GM12878 (cell line): ENCODE measurements around the gene ADAMTS7. TPM values are rescaled to one million over a fixed set of nuclear protein-coding genes. Genes with fewer than 3 reads are reported as not detected.

Experiments used
- ATAC-seq: fragments of 200-7000 bp; cut with Tn5 transposase; 3 replicates; pipeline ENCODE4 v1.9.1; 2020; ENCODE audit warnings: mild to moderate bottlenecking, moderate library complexity
- BruUV-seq: library from RNA; stranded (reverse); fragments of 400-500 nt; replicated peaks from 2 replicates; lab custom pipeline; 2021; lab: Mats Ljungman, UMichigan
- CTCF ChIA-PET: fragments of 300-600 bp; sonication (Branson Sonifier 250); formaldehyde crosslinking; extraction: SDS; loops from one replicate; lab custom pipeline; 2021; ENCODE audit warnings: inconsistent platforms; lab: Yijun Ruan, JAX
- POLR2A ChIA-PET: fragments of 350-600 bp; formaldehyde crosslinking; extraction: SDS; loops from one replicate; lab custom pipeline; 2021; ENCODE audit warnings: inconsistent platforms; lab: Charles Lee
- RAD21 ChIA-PET: fragments of 300-600 bp; sonication (Branson Sonifier 250); formaldehyde crosslinking; loops from one replicate; lab custom pipeline; 2023; ENCODE audit warnings: antibody characterized with exemption; ENCODE audit not compliant: unreplicated experiment; lab: Charles Lee
- SMC1A ChIA-PET: fragments of 300-600 bp; sonication (Branson Sonifier 250); formaldehyde crosslinking; loops from one replicate; lab custom pipeline; 2023; ENCODE audit not compliant: unreplicated experiment, uncharacterized antibody; lab: Charles Lee
- DNase-seq: peaks from one replicate; pipeline ENCODE4 v3.0.0-alpha.2; 2011; ENCODE audit warnings: low read depth, low spot score
- FAIRE-seq: peaks from 3 replicates; lab custom pipeline; 2011; peaks lifted over from hg19 to GRCh38; lab: Jason Lieb, UNC
- H2AFZ ChIP-seq: 2 replicates; pipeline ENCODE4 v1.6.0; 2011; ENCODE audit warnings: low read depth, low read length, control low read depth; ENCODE audit not compliant: control insufficient read depth
- H3K27ac ChIP-seq: 2 replicates; pipeline ENCODE4 v1.5.1; 2011; ENCODE audit warnings: control low read depth; ENCODE audit not compliant: control insufficient read depth, insufficient read depth
- H3K27me3 ChIP-seq, 2 experiments: replicated peaks in 1 of 2; 2 replicates each; pipeline versions ENCODE4 v1.6.0 to v1.6.1; 2011; ENCODE audit warnings: low read length in 1 of 2; ENCODE audit not compliant: control insufficient read depth in 2 of 2, insufficient read depth in 2 of 2
- H3K36me3 ChIP-seq, 2 experiments: 2 replicates each; pipeline ENCODE4 v1.5.1; 2011; ENCODE audit warnings: low read length in 1 of 2; ENCODE audit not compliant: control insufficient read depth in 2 of 2, insufficient read depth in 2 of 2
- H3K4me1 ChIP-seq: 2 replicates; pipeline ENCODE4 v1.6.1; 2011; ENCODE audit warnings: mild to moderate bottlenecking, low read length, moderate library complexity, mixed read lengths; ENCODE audit not compliant: control insufficient read depth, insufficient read depth
- H3K4me2 ChIP-seq: 2 replicates; pipeline ENCODE4 v1.6.0; 2011; ENCODE audit warnings: control low read depth; ENCODE audit not compliant: control insufficient read depth, insufficient read depth
- H3K4me3 ChIP-seq: fragments of 200-600 bp; sonication (generic); 2 replicates; pipeline ENCODE4 v1.5.1; 2016
- H3K79me2 ChIP-seq: 2 replicates; pipeline ENCODE4 v1.6.0; 2011; ENCODE audit warnings: low read length; ENCODE audit not compliant: control insufficient read depth, insufficient read depth
- H3K9ac ChIP-seq: 2 replicates; pipeline ENCODE4 v1.8.0; 2011; ENCODE audit warnings: low read length, control low read depth, mixed read lengths; ENCODE audit not compliant: control insufficient read depth, insufficient read depth
- H3K9me3 ChIP-seq: replicated peaks from 3 replicates; pipeline ENCODE4 v1.5.1; 2011; ENCODE audit warnings: mild to moderate bottlenecking, low read length; ENCODE audit not compliant: control insufficient read depth, insufficient read depth
- H4K20me1 ChIP-seq: 2 replicates; pipeline ENCODE4 v1.6.0; 2011; ENCODE audit not compliant: control insufficient read depth, insufficient read depth
- CHD2 ChIP-seq: IDR thresholded peaks from 2 replicates; pipeline ENCODE4 v1.6.1; 2011; ENCODE audit warnings: low read depth, low read length, improper control_type of control experiment, borderline replicate concordance
- MTA2 ChIP-seq: fragments of 450-650 bp; IDR thresholded peaks from 2 replicates; pipeline ENCODE4 v1.6.1; 2016; ENCODE audit warnings: low read depth, mild to moderate bottlenecking, moderate library complexity
- MYB ChIP-seq: fragments of 150-350 bp; IDR thresholded peaks from 2 replicates; pipeline ENCODE4 v1.6.1; 2014; ENCODE audit warnings: mild to moderate bottlenecking, low read depth, low read length, borderline replicate concordance
- NR2C1 ChIP-seq: fragments of 450-650 bp; IDR thresholded peaks from 2 replicates; pipeline ENCODE4 v1.6.1; 2017; ENCODE audit warnings: antibody characterized with exemption, mild to moderate bottlenecking, moderate library complexity
- SP1 ChIP-seq: IDR thresholded peaks from one replicate; pipeline ENCODE4 v1.6.1; 2011; ENCODE audit warnings: low read depth, low read length
- TAF1 ChIP-seq: IDR thresholded peaks from 2 replicates; pipeline ENCODE4 v1.6.1; 2011; ENCODE audit warnings: mild to moderate bottlenecking, low read depth, low read length, borderline replicate concordance
- ZNF24 ChIP-seq: fragments of 450-650 bp; IDR thresholded peaks from 2 replicates; pipeline ENCODE4 v1.6.1; 2017; ENCODE audit warnings: antibody characterized with exemption, mild to moderate bottlenecking
- ZNF274 ChIP-seq: IDR thresholded peaks from one replicate; pipeline ENCODE4 v1.8.0; 2011; ENCODE audit not compliant: insufficient read length, insufficient read depth
- WGBS: methylation state at CpG from one replicate; pipeline ENCODE4 v1.1.6; 2016; ENCODE audit warnings: low lambda C conversion rate; ENCODE audit not compliant: insufficient replicate concordance, insufficient coverage; ENCODE audit errors: missing lambda C conversion rate; 5-methylcytosine and 5-hydroxymethylcytosine counted together
- in situ Hi-C: fragments of 300-500 bp; cut with MboI; formaldehyde crosslinking; loops from 9 replicates; pipeline ENCODE4 v1.14.3; 2018; ENCODE audit warnings: mixed read lengths
- intact Hi-C: fragments of 100-400 bp; cut with micrococcal nuclease; formaldehyde crosslinking; loops from one replicate; pipeline ENCODE4 v1.14.2; 2022; ENCODE audit not compliant: unreplicated experiment
- polyA plus RNA-seq, 11 experiments: library from polyadenylated mRNA; depleted of rRNA in 4 of 11; unstranded in 6 of 11; stranded (reverse) in 5 of 11; fragments of >200 nt; fragmentation: Nextera tagmentation in 4 of 11; fragmentation: Illumina TruSeq in 1 of 11; extraction: Ambion mirVana in 4 of 11; extraction: Trizol in 1 of 11; gene quantifications; 1 replicate in 1 of 11; 2 replicates in 10 of 11; pipeline versions ENCODE4 v1.2.1 to v1.2.3, GENCODE V29; 2011 to 2016; ENCODE audit warnings: inconsistent platforms in 2 of 11, missing spikeins in 2 of 11, low read depth in 1 of 11
- total RNA-seq, 4 experiments: library from RNA; depleted of rRNA in 3 of 4; stranded (reverse); fragments of >200 nt in 3 of 4; fragmentation: Illumina TruSeq in 1 of 4; extraction: Trizol in 1 of 4; gene quantifications; 2 replicates each; pipeline versions ENCODE4 v1.2.1 to v1.2.3, GENCODE V29; 2013 to 2021
- TF ChIP-seq, protein P1 (sequence below): IDR thresholded peaks from 2 replicates; pipeline ENCODE4 v1.6.1; 2011; ENCODE audit warnings: borderline replicate concordance, low read depth, mild to moderate bottlenecking, moderate library complexity, mixed read lengths, low read length; ENCODE audit not compliant: insufficient read depth; ENCODE audit errors: extremely low read length

ADAMTS7 gene
- total and polyA plus RNA-seq, 10 of the 15 experiments (the other 5 are each of a cell fraction or from before 2014, with no cell fraction given) = 0.03 to 0.28 (median 0.06) TPM; not detected in 6

DNA sequence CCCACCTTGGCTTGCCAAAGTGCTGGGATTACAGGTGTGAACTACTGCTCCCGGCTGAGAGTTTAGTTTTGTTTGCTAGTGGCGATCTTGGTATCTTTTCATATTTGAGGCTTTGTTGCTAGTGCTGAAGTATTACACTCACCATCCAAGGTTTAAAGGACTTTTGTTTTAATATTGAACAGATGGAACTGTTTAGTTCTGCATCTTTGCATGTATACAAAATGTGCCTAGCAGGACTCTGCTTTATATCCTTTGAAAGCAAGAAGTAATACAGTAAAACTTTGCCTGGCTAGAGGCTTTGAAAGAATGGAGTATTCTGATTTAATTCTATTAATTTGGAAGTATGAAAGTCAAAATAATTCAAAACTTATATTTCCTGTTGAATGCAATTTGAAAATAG, 92.4 kb downstream of the ADAMTS7 start:
- H3K4me1 ChIP-seq = no peaks in the 10 kb centered on the region
- intact Hi-C loops (no loop called here), in situ Hi-C loops (loop anchor here (10.0 kb wide), 1 partner anchor 604 kb away; no protein-coding TSS in a partner anchor)
- DNase-seq (no peak), FAIRE-seq (no peak), ATAC-seq (no peak)
- no peaks in the 10 kb centered on the region for H4K20me1 ChIP-seq
- ChIA-PET RAD21 (no interaction called here), CTCF (interaction anchor here (1.6 kb wide), 1 partner anchor 9 kb away, joined by 4 read pairs; no protein-coding TSS in a partner anchor), POLR2A (no interaction called here), SMC1A (interaction anchor here (1.8 kb wide), 1 partner anchor 10 kb away, joined by 4 read pairs; no protein-coding TSS in a partner anchor)
- no peak overlapping the region for H3K4me3 ChIP-seq
- TF ChIP-seq ZNF24 = no peak
- no peak for TF ChIP-seq TAF1
- no peak for TF ChIP-seq MYB
- no peak for TF ChIP-seq MTA2
- no peak for TF ChIP-seq NR2C1
- TF ChIP-seq ZNF274 = no peak
- TF ChIP-seq, protein P1, sequence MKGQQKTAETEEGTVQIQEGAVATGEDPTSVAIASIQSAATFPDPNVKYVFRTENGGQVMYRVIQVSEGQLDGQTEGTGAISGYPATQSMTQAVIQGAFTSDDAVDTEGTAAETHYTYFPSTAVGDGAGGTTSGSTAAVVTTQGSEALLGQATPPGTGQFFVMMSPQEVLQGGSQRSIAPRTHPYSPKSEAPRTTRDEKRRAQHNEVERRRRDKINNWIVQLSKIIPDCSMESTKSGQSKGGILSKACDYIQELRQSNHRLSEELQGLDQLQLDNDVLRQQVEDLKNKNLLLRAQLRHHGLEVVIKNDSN = no peak
- no peak for TF ChIP-seq CHD2
- TF ChIP-seq SP1 = no peak
- H3K9ac ChIP-seq = no peak overlapping the region
- BruUV-seq = no TSS peak
- no peak overlapping the region for H3K4me2 ChIP-seq
- no peak overlapping the region for H2AFZ ChIP-seq
- no peaks in the 10 kb centered on the region for H3K79me2 ChIP-seq
- 57% methylated on average over 2 of the region's 2 CpGs for WGBS
- H3K36me3 ChIP-seq = no peaks in the 10 kb centered on the region
- H3K27ac ChIP-seq = no peak overlapping the region
- H3K27me3 ChIP-seq = no peaks in the 10 kb centered on the region
- peaks cover 1% of the 10 kb centered on the region; the same call in 1 of the 3 replicates for H3K9me3 ChIP-seq
